NCI-H460 (cell line): ENCODE measurements around the gene AK4. TPM values are rescaled to one million over a fixed set of nuclear protein-coding genes. Genes with fewer than 3 reads are reported as not detected.

Experiments used
- DNase-seq: peaks from one replicate; pipeline ENCODE4 v3.0.0-alpha.2; 2016; ENCODE audit warnings: low read depth; ENCODE audit errors: extremely low read depth
- total RNA-seq: library from RNA; depleted of rRNA; stranded (reverse); fragments of >200 nt; shearing (Covaris generic); gene quantifications from 2 replicates; pipeline ENCODE4 v1.2.3, GENCODE V29; 2014

The AK4 gene
- total RNA-seq, 1 experiment from 2014 or later: 42.1 TPM

- no peak for DNase-seq
Observed at GRCh38 chr1:65175171-65176055, 27.4 kb downstream of the AK4 start.

GRCh38 chr1:65176056-65176450 is 28.1 kb downstream of the AK4 start:
- DNase-seq: no peak

- no peak for DNase-seq
Observed at GRCh38 chr1:65176591-65176990, 28.6 kb downstream of the AK4 start.

GRCh38 chr1:65177457-65177856 is 29.5 kb downstream of the AK4 start:
- no peak for DNase-seq

- DNase-seq: no peak
Observed at GRCh38 chr1:65178235-65178634, 30.2 kb downstream of the AK4 start.

GRCh38 chr1:65179148-65179547 is 31.1 kb downstream of the AK4 start:
- no peak for DNase-seq

- DNase-seq: no peak
Observed at GRCh38 chr1:65180977-65181376, 33.0 kb downstream of the AK4 start.

GRCh38 chr1:65182658-65183268 is 34.8 kb downstream of the AK4 start:
- no peak for DNase-seq

GRCh38 chr1:65189576-65190115 is 41.6 kb downstream of the AK4 start:
- DNase-seq: no peak

GRCh38 chr1:65190229-65190628 is 42.2 kb downstream of the AK4 start:
- DNase-seq: no peak

- no peak for DNase-seq
Observed at GRCh38 chr1:65193129-65193695, 45.2 kb downstream of the AK4 start.

- no peak for DNase-seq
Observed at GRCh38 chr1:65195495-65196417, 47.8 kb downstream of the AK4 start.

GRCh38 chr1:65196926-65197325 is 48.9 kb downstream of the AK4 start:
- no peak for DNase-seq

- no peak for DNase-seq
Observed at GRCh38 chr1:65197636-65198035, 49.6 kb downstream of the AK4 start.

GRCh38 chr1:65198096-65198495 is 50.1 kb downstream of the AK4 start:
- no peak for DNase-seq

GRCh38 chr1:65200411-65200810 is 52.4 kb downstream of the AK4 start:
- DNase-seq: no peak

GRCh38 chr1:65206836-65207235 is 58.8 kb downstream of the AK4 start:
- DNase-seq: no peak

GRCh38 chr1:65207317-65207716 is 59.3 kb downstream of the AK4 start:
- DNase-seq: no peak

GRCh38 chr1:65208563-65208973 is 60.6 kb downstream of the AK4 start:
- DNase-seq: no peak
